OCI-M1 (cell line): Measurements from ENCODE around the gene TF.

Experiments used
- DNase-seq: peaks from one replicate; lab custom pipeline; 2025; lab: John Stamatoyannopoulos, UW

The TF gene

DNA sequence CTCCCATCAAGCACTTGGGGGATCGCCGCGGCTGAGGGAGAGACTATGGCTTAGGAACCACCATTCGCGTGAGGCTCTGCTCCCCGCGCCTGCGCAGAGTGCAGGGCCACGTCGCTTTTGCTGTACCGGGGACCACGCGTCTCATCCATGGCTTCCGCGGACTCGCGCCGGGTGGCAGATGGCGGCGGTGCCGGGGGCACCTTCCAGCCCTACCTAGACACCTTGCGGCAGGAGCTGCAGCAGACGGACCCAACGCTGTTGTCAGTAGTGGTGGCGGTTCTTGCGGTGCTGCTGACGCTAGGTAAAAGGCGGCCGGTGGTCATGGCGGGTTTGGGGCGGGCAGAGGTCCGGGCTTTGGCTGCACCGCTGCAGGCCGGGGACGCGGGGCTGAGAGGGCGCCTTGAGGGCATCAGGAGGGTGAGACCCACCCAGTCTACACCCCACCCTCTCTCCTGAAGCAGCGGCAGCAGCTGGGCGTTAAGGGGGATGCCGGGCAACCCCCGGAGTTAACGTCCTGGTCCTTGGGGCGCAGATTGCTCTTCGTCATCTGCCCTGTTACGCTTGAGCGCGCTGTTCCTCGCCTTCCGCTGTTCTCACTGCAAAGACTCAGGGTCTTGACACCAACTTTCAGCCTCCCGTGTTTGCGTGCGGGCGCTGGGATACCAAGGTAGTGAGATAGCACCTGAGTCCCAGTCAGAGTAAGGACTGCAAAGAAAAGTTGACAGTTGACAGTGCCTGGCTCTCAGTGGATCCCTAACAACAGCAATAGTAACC lies 59.7 kb downstream of the TF start, which contains the start of gene SRPRB:
Gene SRPRB (plus strand): TSS at position 114 of the 774 bp plus-strand sequence. CDS start 34 bp downstream, at position 148.
- peak; percentile 95 for DNase-seq

GRCh38 chr3:133812872-133813271 lies 66.7 kb downstream of the TF start:
- DNase-seq, result no peak

- DNase-seq, result no peak
Measured at GRCh38 chr3:133815386-133815785, 69.2 kb downstream of the TF start.

GRCh38 chr3:133820129-133820528 lies 73.9 kb downstream of the TF start:
- DNase-seq, result no peak

DNA sequence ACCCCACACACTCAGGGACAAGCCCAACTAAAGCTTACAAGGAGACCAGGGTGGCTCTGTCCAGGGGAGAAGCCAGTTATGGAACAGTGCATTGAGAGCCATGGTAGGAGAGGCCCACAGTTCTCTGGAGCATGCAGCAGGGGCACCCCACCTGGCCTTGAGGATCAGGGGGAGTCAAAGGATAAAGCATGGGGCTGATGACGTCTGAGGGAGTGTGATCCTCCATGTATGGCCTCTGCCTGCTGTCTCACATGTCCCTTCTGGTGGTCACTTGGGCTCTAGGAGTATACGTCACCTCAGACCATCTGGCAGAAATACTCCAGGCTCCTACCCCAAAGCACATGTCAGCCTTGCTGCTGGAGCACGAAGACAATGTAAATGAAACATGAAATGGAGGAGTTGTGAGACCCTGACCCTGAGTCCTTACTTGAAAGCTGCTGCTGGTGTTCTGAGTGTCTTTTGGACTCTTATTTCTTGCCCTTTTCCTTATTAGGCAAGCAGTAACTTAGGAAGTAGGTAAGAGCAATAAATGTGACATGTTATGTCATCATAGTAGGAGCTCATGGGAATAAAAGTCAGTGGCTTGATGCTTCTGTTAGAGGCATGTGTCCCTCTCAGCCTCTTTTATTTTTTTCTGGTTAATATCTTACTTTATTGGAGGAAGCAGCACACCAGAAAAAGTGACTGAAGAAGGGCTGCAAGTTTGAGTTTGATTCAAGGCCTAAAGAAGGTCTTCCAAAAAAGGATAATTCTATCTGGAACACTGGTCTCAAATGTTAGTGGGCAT lies 74.9 kb downstream of the TF start:
- no peak for DNase-seq

DNA sequence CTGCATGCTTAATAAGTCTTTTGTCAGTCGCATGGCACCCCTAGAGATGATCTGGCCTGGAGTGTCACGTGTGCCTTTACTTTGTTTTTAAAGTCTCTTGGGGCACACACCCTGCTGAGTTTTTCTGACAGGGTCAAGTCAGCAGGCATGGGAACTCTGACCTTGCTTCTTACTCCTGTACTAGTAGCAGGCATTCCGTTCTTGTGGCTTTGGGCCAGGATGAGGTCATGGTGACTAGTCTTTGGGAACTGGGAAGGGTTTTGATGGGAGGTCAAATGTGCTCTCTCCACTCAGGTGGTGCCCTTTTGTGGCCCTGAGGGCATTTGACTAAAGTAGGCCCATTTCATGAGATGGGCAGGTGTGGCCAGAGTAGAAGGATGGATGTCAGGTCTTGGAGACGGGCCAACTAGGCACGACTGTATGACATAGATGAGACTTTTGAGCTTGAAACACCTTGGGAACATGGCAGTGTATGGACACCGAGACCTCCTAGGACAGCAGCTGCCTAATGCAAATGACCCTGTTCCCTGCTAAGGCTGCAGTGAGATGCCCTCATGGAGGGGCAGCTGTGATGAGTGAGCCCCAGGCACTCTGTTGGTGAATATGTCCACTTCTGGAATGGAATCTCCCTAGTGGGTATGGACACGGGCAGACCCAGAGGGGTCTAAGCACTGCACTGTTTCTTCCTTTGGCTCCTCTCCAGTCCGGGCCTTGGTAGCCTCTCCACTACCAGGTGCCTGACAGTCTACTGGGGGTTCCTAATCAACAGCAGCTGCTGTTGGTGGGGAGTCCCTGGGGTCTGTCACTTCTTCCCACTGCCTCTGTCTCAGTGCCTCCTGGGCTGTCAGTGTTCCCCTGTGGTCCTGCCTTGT lies 75.8 kb downstream of the TF start:
- DNase-seq, result peak; percentile 20

GRCh38 chr3:133824961-133825485 lies 78.8 kb downstream of the TF start:
- no peak for DNase-seq

DNA sequence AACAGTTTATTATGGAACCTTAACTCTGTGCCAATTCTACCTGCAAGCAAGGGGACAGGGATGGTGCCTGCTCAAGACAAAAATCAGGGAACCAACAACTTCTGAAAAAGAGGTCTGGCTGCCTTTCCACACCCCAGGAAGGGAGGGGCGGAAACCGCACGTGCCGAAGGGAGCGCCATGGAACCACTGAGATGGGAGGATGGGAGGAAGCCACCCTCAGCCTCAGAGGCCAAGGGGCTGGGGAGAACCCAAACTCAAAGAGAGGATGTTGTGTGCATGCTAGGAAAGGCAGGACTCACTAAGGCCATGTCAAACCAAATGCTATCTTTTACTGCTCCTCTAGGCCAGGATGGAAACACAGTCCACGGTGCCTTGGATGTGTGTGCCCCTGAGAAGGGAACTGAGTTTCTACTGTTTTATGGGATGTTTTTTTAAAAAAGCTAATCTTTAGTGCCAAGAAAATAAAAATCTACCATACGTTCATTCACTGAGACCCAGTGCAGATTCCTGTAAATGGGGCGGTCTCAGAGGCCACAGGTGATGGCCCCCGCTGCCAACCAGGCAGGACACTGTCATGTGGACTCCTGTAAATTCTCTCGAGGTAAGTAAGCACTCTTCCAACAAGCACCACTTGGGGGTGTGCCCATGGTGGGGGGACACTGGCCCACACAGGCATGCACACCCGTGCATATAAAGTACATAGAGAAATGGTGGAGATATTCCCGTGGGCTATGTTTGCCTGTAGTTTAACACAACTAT lies 80.0 kb downstream of the TF start:
- no peak for DNase-seq

DNA sequence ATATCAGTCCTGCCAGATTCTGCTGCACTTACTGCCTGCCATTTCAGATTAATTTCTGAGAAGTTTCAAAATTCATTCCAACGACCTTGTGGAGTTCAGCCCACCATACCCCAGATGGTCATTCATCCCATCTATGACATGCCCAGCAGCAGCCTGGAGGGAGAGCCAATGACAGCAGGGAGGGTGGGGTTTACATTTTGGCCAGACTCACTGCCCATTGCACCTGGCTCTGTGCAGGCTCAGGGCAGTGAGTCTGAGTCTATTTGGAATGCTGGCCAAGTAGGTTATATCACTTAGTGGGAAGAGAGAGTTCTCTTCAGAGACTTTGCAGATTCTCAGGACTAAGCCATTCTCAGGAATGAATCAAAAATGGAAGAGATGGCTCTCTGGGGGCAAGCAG lies 80.9 kb downstream of the TF start:
- no peak for DNase-seq

DNA sequence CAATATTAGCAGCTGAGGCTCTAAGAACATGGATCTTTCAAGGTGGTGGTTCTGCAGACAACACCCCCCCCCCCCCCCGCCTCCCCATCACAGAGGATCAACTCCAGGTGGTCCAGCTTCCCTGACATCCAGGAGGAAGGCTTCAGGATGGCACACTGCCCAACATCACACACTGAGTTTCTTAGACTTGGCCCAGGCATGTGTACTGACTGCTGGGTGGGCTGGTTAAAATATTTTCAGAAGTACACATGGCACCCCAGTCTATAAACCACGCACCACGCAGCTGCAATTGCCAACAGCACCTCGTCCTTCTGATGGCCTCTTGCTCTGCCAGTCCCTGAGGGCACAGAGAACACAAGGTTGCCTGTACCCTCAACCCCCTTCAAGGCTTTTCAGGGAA lies 81.5 kb downstream of the TF start:
- no peak for DNase-seq

DNA sequence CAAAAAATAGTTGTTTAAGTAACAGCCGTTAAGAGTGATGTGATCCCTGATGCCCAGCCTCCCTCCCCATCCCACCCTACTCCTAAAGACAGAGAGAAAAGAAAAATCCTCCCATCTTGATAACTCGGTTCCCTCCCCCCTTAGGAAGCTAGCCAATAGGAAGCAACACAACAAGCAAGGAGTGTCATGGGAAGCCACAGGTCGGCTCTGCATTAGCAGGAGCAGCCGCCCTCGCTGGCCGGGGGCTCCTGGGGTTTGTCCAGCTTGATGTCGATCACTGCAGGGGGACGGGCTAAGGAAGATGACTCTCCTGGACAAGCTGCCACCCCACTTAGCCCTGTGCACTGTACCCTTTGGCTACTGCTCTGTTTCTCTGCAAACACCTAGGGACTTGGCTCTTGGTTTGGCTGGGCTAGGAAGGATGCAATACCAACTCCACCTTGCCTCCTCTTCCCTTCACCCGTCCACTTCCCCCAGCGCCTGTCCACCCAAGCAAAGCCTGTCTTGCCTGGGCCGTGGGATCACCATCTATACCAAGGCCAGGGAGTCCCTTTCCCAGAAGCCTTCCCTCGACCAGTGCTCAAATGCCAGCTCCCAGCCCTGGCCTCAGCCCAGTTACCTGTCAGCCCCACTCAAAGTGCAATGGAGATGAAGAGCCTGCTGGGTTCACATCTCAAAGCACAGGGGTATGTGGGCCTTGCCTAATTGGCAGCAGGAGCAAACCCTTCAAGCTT lies 82.5 kb downstream of the TF start:
- no peak for DNase-seq

GRCh38 chr3:133829310-133829707 lies 83.1 kb downstream of the TF start:
- DNase-seq, result no peak

- DNase-seq, result no peak
Measured at GRCh38 chr3:133830071-133830470, 83.9 kb downstream of the TF start.

DNA sequence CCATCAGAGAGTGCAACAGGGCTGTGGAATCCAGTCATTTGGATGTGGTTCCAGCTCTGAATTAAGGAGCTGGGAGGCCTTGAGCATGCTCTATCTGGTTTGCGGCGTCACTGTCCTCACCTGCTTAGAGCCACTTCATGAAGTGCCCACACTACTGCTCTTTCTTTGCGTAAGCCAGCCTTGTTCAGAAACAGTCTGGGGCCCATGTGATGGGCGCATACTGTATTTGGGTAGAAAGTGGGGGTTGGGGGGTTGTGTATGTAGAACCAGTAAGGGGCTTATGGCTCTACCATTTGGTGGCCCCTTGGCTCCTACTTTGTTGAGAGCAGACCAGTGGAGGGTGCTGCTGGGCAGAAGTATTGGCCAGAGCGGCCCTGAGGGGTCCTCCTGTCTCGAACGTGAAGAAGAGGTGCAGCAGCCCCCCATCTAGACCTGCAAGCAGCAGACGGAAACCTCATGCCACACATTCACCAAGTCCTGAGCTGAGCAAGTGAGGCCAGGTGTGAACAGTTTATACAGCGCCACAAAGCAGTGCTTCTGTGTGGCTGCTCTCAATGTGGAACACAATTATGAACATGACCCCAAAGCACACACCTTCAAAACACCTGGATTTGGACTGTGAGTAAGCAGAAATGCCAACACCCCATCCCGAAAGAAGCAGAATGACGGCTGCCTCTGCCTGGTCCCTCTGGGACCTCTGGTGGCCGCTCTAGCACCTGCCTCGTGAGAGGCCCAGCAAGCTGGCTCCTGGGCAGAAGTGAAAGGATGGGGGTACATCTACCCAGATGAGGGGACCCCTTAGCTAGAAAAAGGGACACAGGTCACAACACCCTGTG lies 86.0 kb downstream of the TF start:
- DNase-seq, result no peak

DNA sequence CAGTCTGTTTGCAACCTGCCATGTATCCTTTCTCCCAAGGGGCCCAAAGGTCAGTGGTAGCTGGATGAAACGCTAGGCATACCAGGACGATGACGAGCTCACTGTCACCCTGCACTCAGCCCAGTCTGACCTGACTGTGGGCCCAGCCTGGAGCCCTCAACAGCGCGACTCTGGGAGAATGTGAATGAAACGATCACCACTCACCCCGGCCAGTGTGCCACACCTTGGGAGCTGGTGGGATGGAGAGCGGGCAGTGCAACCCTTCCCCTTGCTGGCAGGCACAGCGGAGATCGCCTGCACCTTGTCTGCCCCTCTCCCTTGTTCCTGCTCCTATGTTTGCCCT lies 86.6 kb downstream of the TF start:
- DNase-seq, result no peak

DNA sequence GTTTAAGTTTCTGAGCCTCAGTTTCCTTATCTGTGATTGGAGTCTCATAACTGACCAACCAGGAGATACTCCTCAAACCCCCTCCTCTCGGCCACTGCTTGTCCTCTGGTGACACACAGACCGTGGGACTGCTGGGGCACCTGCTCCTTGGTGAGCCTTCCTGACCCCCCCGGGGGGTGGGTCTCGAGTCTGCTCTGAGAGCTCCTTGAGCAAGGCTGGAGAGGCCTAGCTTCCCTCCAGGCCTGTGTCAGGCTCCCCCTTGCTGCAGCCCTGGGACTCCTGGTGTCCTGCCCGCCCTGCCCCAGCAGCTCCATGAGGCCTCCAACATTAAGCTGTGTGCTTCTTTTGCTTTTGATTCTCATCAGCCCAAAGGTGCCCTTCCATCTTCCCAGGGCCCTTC lies 87.1 kb downstream of the TF start:
- no peak for DNase-seq

DNA sequence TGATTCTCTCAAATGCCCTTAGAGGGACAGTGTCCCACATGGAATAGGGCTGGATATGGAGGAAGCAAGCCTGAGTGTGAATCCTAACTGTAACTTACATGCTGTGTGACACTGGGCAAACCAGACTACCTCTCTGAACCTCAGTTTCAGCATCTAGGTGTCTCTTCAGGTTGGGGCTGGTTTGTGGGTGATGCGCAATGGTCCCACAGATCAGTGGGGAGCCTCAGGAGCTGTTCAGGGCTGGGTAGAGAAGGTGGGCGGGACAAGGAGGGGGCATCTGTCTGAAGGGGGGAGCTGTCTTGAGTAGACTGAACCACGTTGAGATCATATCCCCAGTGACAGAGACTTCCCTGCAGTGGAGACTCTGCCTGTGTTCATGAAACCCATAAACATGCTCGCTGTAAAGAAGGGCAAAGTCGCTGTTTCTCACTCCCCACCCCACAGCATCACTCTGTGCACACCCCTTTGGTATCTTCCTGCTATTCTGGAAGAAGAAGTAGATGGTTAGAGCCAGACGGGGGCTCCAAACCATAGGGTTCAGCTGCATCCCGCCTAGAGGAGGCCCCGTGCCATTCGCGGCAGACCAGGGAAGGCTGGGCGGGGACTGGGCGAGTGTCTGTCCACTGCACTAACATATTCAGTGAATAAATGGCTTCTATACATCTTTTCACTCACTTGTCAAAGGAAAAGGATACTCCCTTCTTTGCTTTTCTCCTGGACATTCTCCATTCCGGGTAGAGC lies 87.9 kb downstream of the TF start:
- DNase-seq, result peak; percentile 22

DNA sequence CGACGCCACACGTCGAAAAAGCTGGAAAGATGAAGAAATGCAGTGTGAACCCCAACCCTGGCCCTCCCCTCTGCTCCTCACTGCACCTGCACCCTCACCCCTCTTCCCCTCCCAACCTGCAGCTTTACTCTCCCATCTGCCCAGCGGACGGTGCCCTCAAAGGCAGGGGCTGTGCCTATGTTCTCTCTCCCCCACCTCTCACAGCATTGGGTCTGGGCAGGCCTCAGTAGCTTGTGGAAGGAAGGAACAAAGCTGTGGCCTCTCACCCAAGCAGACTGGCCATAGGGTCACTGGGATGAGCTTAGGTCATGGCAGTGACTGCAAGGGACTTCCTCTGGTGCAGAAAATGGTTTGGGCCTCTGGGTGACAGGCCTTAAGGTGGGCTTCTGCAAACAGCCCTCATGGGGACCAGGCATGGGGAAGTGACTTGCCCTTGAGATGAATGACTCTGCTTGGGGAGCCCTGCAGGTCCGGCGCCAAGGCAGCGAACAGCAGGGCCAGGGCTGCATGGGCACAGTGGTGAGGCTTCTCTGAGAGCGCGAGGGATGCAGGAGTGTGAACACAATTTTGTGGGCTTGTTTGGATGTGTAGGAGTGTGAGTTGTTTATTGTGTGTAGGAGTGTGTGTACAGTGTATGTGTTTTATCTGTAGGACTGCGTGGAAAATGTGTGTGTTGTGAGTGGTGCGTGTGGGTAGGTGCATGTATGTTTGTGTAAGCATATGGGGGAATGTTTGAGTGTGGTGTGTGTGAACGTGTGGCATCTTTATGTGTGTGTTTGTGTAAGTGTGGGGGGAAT lies 88.6 kb downstream of the TF start:
- DNase-seq, result no peak

DNA sequence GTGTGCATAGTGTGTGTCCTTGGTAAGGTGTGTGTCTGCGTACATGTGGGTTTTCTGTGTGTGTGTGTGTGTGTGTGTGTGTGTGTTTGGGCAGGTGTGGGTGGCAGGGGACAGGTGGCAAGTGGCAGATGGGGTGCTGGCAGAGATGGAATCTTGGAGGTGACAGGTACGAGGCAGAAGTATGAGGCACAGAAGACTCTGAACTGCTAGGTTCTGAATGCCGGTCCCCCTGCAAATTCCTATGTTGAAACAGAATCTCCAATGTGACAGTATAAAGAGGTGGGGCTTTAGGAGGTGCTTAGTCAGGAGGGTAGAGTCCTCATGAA lies 89.2 kb downstream of the TF start:
- no peak for DNase-seq
